MCF 10A (cell line): ENCODE results near the gene RNF157. TPM values are rescaled to one million over a fixed set of nuclear protein-coding genes. Genes with fewer than 3 reads are reported as not detected.
"Not testable (repeated sequence)": the region's sequence is repeated elsewhere in the genome, so short reads cannot be mapped to it uniquely, and the experiment has no call there.

ENCODE experiments used
- BruUV-seq: library from RNA; stranded (reverse); fragments of 400-500 nt; replicated peaks from 2 replicates; lab custom pipeline; 2021; lab: Mats Ljungman, UMichigan
- CTCF ChIA-PET: fragments of 300-600 bp; sonication (Branson Sonifier 250); formaldehyde crosslinking; extraction: SDS; loops from one replicate; lab custom pipeline; 2021; ENCODE audit warnings: antibody characterized with exemption, inconsistent platforms; lab: Yijun Ruan, JAX
- POLR2A ChIA-PET: fragments of 300-600, 350-650 bp; sonication (Branson Sonifier 250); formaldehyde crosslinking; extraction: SDS; loops from one replicate; lab custom pipeline; 2020; ENCODE audit warnings: antibody characterized with exemption, inconsistent platforms; lab: Yijun Ruan, JAX
- DNase-seq: peaks from one replicate; pipeline ENCODE4 v3.0.0-alpha.2; 2018; ENCODE audit not compliant: unreplicated experiment
- H3K27ac Mint-ChIP-seq: one replicate; pipeline ENCODE4 v1.8.0; 2022; ENCODE audit warnings: mild to moderate bottlenecking, low read depth, mixed read lengths; ENCODE audit not compliant: unreplicated experiment
- H3K27me3 Mint-ChIP-seq: one replicate; pipeline ENCODE4 v1.8.0; 2022; ENCODE audit warnings: mixed read lengths; ENCODE audit not compliant: insufficient read depth, unreplicated experiment
- H3K36me3 Mint-ChIP-seq: one replicate; pipeline ENCODE4 v1.8.0; 2022; ENCODE audit warnings: mild to moderate bottlenecking, moderate library complexity, mixed read lengths; ENCODE audit not compliant: insufficient read depth, unreplicated experiment
- H3K4me1 Mint-ChIP-seq: one replicate; pipeline ENCODE4 v1.8.0; 2022; ENCODE audit warnings: mixed read lengths; ENCODE audit not compliant: insufficient read depth, unreplicated experiment
- H3K4me3 Mint-ChIP-seq: one replicate; pipeline ENCODE4 v1.8.0; 2022; ENCODE audit warnings: mild to moderate bottlenecking, moderate library complexity, mixed read lengths; ENCODE audit not compliant: unreplicated experiment
- H3K9me3 Mint-ChIP-seq: one replicate; pipeline ENCODE4 v1.8.0; 2022; ENCODE audit warnings: mixed read lengths; ENCODE audit not compliant: unreplicated experiment
- intact Hi-C: fragments of 100-400 bp; cut with micrococcal nuclease; formaldehyde crosslinking; loops from 2 replicates; pipeline ENCODE4 v1.14.1; 2022
- total RNA-seq: library from RNA; stranded (reverse); gene quantifications from 2 replicates; pipeline ENCODE4 v1.2.3, GENCODE V29; 2022
- TF ChIP-seq, protein P1 (sequence below): fragments of 200-600 bp; IDR thresholded peaks from one replicate; pipeline ENCODE4 v1.8.0; 2022; ENCODE audit warnings: antibody characterized with exemption, mild to moderate bottlenecking; ENCODE audit not compliant: unreplicated experiment

The RNF157 gene
- total RNA-seq, 1 experiment from 2014 or later = 0.44 TPM

DNA sequence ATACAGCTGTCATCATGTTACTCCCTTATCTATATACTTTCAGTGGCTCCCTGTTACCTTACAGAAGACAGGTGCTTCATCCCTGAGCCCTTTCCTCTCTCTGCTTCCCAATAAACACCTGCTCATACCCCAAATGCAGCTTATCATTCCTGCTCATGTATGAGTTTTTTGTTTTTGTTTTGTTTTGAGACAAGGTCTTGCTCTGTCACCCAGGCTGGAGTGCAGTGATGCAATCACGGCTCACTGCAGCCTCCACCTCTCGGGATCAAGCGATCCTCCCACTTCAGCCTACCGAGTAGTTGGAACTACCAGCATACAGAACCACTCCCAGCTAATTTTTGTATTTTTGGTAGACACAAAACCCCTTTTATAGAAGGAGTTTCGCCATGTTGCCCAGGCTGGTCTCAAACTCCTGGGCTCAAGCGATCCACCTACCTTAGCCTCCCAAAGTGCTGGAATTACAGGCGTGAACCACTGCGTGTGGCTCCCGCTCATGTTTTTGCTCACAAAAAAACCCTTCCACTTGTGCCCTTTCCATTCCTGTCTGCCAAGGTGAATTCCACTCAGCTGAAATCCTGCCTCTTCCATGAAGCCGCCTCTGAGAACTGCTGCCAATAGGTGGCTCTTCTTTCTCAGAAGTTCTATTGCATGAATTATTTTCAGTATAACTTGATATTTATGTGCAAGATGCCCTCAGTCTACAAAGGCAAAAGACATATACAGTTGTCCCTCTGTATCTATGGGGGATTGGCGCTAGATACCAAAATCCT lies 7.9 kb upstream of the RNF157 start:
- Mint-ChIP-seq H3K4me1 (peaks cover 23% of the 10 kb centered on the region), H3K36me3 (no peaks in the 10 kb centered on the region), H3K4me3 (no peak overlapping the region), H3K27me3 (no peaks in the 10 kb centered on the region), H3K9me3 (no peaks in the 10 kb centered on the region), H3K27ac (no peak overlapping the region)
- intact Hi-C loops = loop anchor here (2.0 kb wide), 1 partner anchor 21 kb away; no protein-coding TSS in a partner anchor
- DNase-seq = no peak
- BruUV-seq = no TSS peak
- CTCF ChIA-PET = interaction anchor here (0.5 to 3.8 kb wide), 3 partner anchors 32 to 134 kb away, joined by 3 to 16 read pairs (median 3); no protein-coding TSS in a partner anchor
- POLR2A ChIA-PET = interaction anchor here (1.3 kb wide), 1 partner anchor 18 kb away, joined by 3 read pairs; no protein-coding TSS in a partner anchor
- TF ChIP-seq, protein P1, sequence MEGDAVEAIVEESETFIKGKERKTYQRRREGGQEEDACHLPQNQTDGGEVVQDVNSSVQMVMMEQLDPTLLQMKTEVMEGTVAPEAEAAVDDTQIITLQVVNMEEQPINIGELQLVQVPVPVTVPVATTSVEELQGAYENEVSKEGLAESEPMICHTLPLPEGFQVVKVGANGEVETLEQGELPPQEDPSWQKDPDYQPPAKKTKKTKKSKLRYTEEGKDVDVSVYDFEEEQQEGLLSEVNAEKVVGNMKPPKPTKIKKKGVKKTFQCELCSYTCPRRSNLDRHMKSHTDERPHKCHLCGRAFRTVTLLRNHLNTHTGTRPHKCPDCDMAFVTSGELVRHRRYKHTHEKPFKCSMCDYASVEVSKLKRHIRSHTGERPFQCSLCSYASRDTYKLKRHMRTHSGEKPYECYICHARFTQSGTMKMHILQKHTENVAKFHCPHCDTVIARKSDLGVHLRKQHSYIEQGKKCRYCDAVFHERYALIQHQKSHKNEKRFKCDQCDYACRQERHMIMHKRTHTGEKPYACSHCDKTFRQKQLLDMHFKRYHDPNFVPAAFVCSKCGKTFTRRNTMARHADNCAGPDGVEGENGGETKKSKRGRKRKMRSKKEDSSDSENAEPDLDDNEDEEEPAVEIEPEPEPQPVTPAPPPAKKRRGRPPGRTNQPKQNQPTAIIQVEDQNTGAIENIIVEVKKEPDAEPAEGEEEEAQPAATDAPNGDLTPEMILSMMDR = no peak

- H3K27ac Mint-ChIP-seq = no peak overlapping the region
- TF ChIP-seq, protein P1 = no peak
- intact Hi-C loops = no loop called here
- no TSS peak for BruUV-seq
- H3K27me3 Mint-ChIP-seq = no peaks in the 10 kb centered on the region
- no peak overlapping the region for H3K4me3 Mint-ChIP-seq
- peaks cover 18% of the 10 kb centered on the region for H3K4me1 Mint-ChIP-seq
- H3K9me3 Mint-ChIP-seq = no peaks in the 10 kb centered on the region
- ChIA-PET POLR2A (interaction anchor here (1.3 kb wide), 1 partner anchor 19 kb away, joined by 3 read pairs; no protein-coding TSS in a partner anchor), CTCF (interaction anchor here (0.5 to 3.8 kb wide), 2 partner anchors 33 to 433 kb away, joined by 3 to 16 read pairs; no protein-coding TSS in a partner anchor)
- no peaks in the 10 kb centered on the region for H3K36me3 Mint-ChIP-seq
- no peak for DNase-seq
Observed at GRCh38 chr17:76247304-76247703, 7.0 kb upstream of the RNF157 start.

GRCh38 chr17:76246080-76247066 lies 6.1 kb upstream of the RNF157 start:
- TF ChIP-seq, protein P1 = no peak
- no TSS peak for BruUV-seq
- POLR2A ChIA-PET = interaction anchor here (0.6 to 1.3 kb wide), 4 partner anchors 13 to 68 kb away, joined by 3 read pairs; no protein-coding TSS in a partner anchor
- no peak for DNase-seq
- CTCF ChIA-PET = interaction anchor here (0.6 to 3.8 kb wide), 3 partner anchors 34 to 233 kb away, joined by 3 to 16 read pairs (median 5); no protein-coding TSS in a partner anchor
- intact Hi-C loops = no loop called here
- no peak overlapping the region for H3K4me3 Mint-ChIP-seq
- H3K36me3 Mint-ChIP-seq = no peaks in the 10 kb centered on the region
- no peaks in the 10 kb centered on the region for H3K9me3 Mint-ChIP-seq
- H3K4me1 Mint-ChIP-seq = peaks cover 9% of the 10 kb centered on the region
- H3K27ac Mint-ChIP-seq = no peak overlapping the region
- peaks cover 2% of the 10 kb centered on the region for H3K27me3 Mint-ChIP-seq

DNA sequence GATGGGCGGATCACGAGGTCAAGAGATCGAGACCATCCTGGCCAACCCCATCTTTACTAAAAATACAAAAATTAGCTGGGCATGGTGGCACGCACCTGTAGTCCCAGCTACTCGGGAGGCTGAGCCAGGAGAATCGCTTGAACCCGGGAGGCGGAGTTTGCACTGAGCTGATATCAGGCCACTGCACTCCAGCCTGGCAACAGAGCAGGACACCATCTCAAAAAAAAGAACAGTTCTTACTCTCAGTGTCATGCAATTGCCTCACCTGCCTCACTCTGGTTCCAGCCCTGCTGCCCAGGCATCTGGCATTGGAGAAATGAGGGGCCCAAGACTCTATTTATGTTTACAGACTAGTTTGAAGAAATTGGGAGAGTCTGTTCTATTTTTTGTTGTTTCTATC lies 4.4 kb upstream of the RNF157 start:
- H3K27me3 Mint-ChIP-seq = peaks cover 10% of the 10 kb centered on the region
- H3K4me1 Mint-ChIP-seq = peaks cover 15% of the 10 kb centered on the region
- H3K27ac Mint-ChIP-seq, H3K4me3 Mint-ChIP-seq, DNase-seq, BruUV-seq, H3K36me3 Mint-ChIP-seq, intact Hi-C loops, H3K9me3 Mint-ChIP-seq, CTCF ChIA-PET: not testable (repeated sequence)
- POLR2A ChIA-PET = interaction anchor here (1.1 kb wide), 1 partner anchor 20 kb away, joined by 3 read pairs; no protein-coding TSS in a partner anchor
